OCI-LY1 (cell line): ENCODE measurements around the gene KLK4.

Experiments
- H2AFZ ChIP-seq: fragments of 200-600 bp; sonication (generic), shearing (Covaris generic); 2 replicates; pipeline ENCODE4 v1.6.0; 2014; ENCODE audit warnings: antibody characterized with exemption, mild to moderate bottlenecking, low read length
- H3F3A ChIP-seq: fragments of 200-600 bp; sonication (generic), shearing (Covaris generic); 2 replicates; pipeline ENCODE4 v1.6.0; 2014; ENCODE audit warnings: mild to moderate bottlenecking, antibody characterized with exemption, low read length, moderate library complexity; ENCODE audit not compliant: insufficient read depth
- H3K27ac ChIP-seq: fragments of 200-600 bp; sonication (generic); 2 replicates; pipeline ENCODE4 v1.5.1; 2014; ENCODE audit warnings: low read length, mixed run types, mild to moderate bottlenecking, low read depth; ENCODE audit not compliant: poor library complexity, severe bottlenecking
- H3K27me3 ChIP-seq: fragments of 200-600 bp; sonication (generic); 2 replicates; pipeline ENCODE4 v1.6.0; 2014; ENCODE audit warnings: antibody characterized with exemption, mild to moderate bottlenecking, low read length, moderate library complexity; ENCODE audit not compliant: insufficient read depth
- H3K36me3 ChIP-seq: fragments of 200-600 bp; sonication (generic); 2 replicates; pipeline ENCODE4 v1.6.1; 2014; ENCODE audit warnings: mild to moderate bottlenecking, antibody characterized with exemption, low read length, moderate library complexity, mixed read lengths; ENCODE audit not compliant: insufficient read depth
- H3K4me1 ChIP-seq: fragments of 200-600 bp; sonication (generic); 2 replicates; pipeline ENCODE4 v1.5.1; 2014; ENCODE audit warnings: mild to moderate bottlenecking, low read length, moderate library complexity; ENCODE audit not compliant: insufficient read depth, severe bottlenecking
- H3K4me2 ChIP-seq: fragments of 200-600 bp; sonication (generic), shearing (Covaris generic); 2 replicates; pipeline ENCODE4 v1.6.1; 2014; ENCODE audit warnings: low read length
- H3K4me3 ChIP-seq: fragments of 200-600 bp; sonication (generic); 2 replicates; pipeline ENCODE4 v1.5.1; 2014; ENCODE audit warnings: low read length, low read depth, mild to moderate bottlenecking, mixed read lengths; ENCODE audit not compliant: poor library complexity, severe bottlenecking
- H3K79me2 ChIP-seq: fragments of 200-600 bp; shearing (Covaris generic); 2 replicates; pipeline ENCODE4 v1.6.1; 2016; ENCODE audit warnings: mixed run types, low read length, mixed read lengths; ENCODE audit not compliant: insufficient read depth
- H3K9ac ChIP-seq: fragments of 200-600 bp; sonication (generic), shearing (Covaris generic); 2 replicates; pipeline ENCODE4 v1.6.1; 2014; ENCODE audit warnings: mild to moderate bottlenecking, low read length, mixed read lengths
- H3K9me2 ChIP-seq: fragments of 200-600 bp; sonication (generic), shearing (Covaris generic); 2 replicates; pipeline ENCODE4 v1.6.1; 2014; ENCODE audit warnings: low read depth, mild to moderate bottlenecking, low read length, mixed read lengths
- H3K9me3 ChIP-seq: fragments of 200-600 bp; shearing (Covaris generic); 2 replicates; pipeline ENCODE4 v1.6.1; 2014; ENCODE audit warnings: low read length, mixed read lengths
- H4K20me1 ChIP-seq: fragments of 200-600 bp; sonication (generic), shearing (Covaris generic); 2 replicates; pipeline ENCODE4 v1.6.0; 2016; ENCODE audit warnings: mild to moderate bottlenecking, low read length; ENCODE audit not compliant: insufficient read depth
- CTCF ChIP-seq: fragments of 200-600 bp; sonication (generic), shearing (Covaris generic); IDR thresholded peaks from 2 replicates; pipeline ENCODE4 v1.5.1; 2017; ENCODE audit warnings: mild to moderate bottlenecking, antibody characterized with exemption, low read length, moderate library complexity, mixed read lengths
- EZH2 ChIP-seq: fragments of 200-600 bp; sonication (generic), shearing (Covaris generic); IDR thresholded peaks from 2 replicates; pipeline ENCODE4 v1.8.0; 2017; ENCODE audit warnings: borderline replicate concordance, mixed run types, mild to moderate bottlenecking, antibody characterized with exemption, low read length, moderate library complexity, mixed read lengths

Gene KLK4

GRCh38 chr19:50928831-50929230 is 17.6 kb upstream of the KLK4 start:
- H3K79me2 ChIP-seq = no peaks in the 10 kb centered on the region
- no peaks in the 10 kb centered on the region for H3K27me3 ChIP-seq
- no peaks in the 10 kb centered on the region for H3F3A ChIP-seq
- H2AFZ ChIP-seq = no peak overlapping the region
- TF ChIP-seq EZH2 = no peak
- no peak for TF ChIP-seq CTCF
- H3K9ac ChIP-seq = no peak overlapping the region
- H3K27ac ChIP-seq = no peak overlapping the region
- no peak overlapping the region for H3K4me2 ChIP-seq
- H3K4me3 ChIP-seq = no peak overlapping the region
- no peaks in the 10 kb centered on the region for H3K9me3 ChIP-seq
- H3K36me3 ChIP-seq = no peaks in the 10 kb centered on the region
- no peaks in the 10 kb centered on the region for H3K9me2 ChIP-seq
- no peaks in the 10 kb centered on the region for H3K4me1 ChIP-seq
- no peaks in the 10 kb centered on the region for H4K20me1 ChIP-seq

- no peaks in the 10 kb centered on the region for H3K27me3 ChIP-seq
Observed at GRCh38 chr19:50926144-50926543, 14.9 kb upstream of the KLK4 start.

GRCh38 chr19:50925734-50926133 is 14.5 kb upstream of the KLK4 start:
- no peak overlapping the region for H2AFZ ChIP-seq
- no peak overlapping the region for H3K4me3 ChIP-seq
- H3K36me3 ChIP-seq = no peaks in the 10 kb centered on the region
- no peak for TF ChIP-seq EZH2
- no peak for TF ChIP-seq CTCF
- no peaks in the 10 kb centered on the region for H3K4me1 ChIP-seq
- H4K20me1 ChIP-seq = no peaks in the 10 kb centered on the region
- H3F3A ChIP-seq = no peaks in the 10 kb centered on the region
- H3K79me2 ChIP-seq = no peaks in the 10 kb centered on the region
- H3K27me3 ChIP-seq = no peaks in the 10 kb centered on the region
- H3K9me3 ChIP-seq = no peaks in the 10 kb centered on the region
- H3K9ac ChIP-seq = no peak overlapping the region
- no peak overlapping the region for H3K4me2 ChIP-seq
- H3K27ac ChIP-seq = no peak overlapping the region
- H3K9me2 ChIP-seq = no peaks in the 10 kb centered on the region

More at GRCh38 chr19:50926144-50926543, 14.9 kb upstream of the KLK4 start:
- Histone ChIP-seq H3K9ac (no peak overlapping the region), H3K9me3 (no peaks in the 10 kb centered on the region), H3F3A (no peaks in the 10 kb centered on the region), H3K27ac (no peak overlapping the region), H4K20me1 (no peaks in the 10 kb centered on the region), H3K4me3 (no peak overlapping the region), H3K4me1 (no peaks in the 10 kb centered on the region), H3K36me3 (no peaks in the 10 kb centered on the region), H3K9me2 (no peaks in the 10 kb centered on the region), H2AFZ (no peak overlapping the region), H3K4me2 (no peak overlapping the region), H3K79me2 (no peaks in the 10 kb centered on the region)
- no peak for TF ChIP-seq CTCF
